GM12891 (cell line): ENCODE measurements around the gene GOLGA6L7.

ENCODE experiments used
- DNase-seq: peaks from one replicate; pipeline ENCODE4 v3.0.0; 2011; ENCODE audit warnings: low spot score; ENCODE audit not compliant: insufficient read length
- FAIRE-seq: peaks from 2 replicates; lab custom pipeline; 2011; peaks lifted over from hg19 to GRCh38; lab: Jason Lieb, UNC
- PAX5 ChIP-seq: IDR thresholded peaks from 2 replicates; pipeline ENCODE4 v1.6.1; 2011; ENCODE audit warnings: low read length, moderate library complexity, mild to moderate bottlenecking; ENCODE audit not compliant: insufficient read depth, severe bottlenecking
- POLR2A ChIP-seq: IDR thresholded peaks from 2 replicates; pipeline ENCODE4 v1.6.1; 2011; ENCODE audit warnings: low read depth, low read length, control low read depth
- POLR2AphosphoS5 ChIP-seq: IDR thresholded peaks from 2 replicates; pipeline ENCODE4 v1.6.1; 2011; ENCODE audit warnings: low read depth, low read length, control low read depth
- POU2F2 ChIP-seq: IDR thresholded peaks from 2 replicates; pipeline ENCODE4 v1.6.1; 2011; ENCODE audit warnings: low read depth, mild to moderate bottlenecking, control low read depth, low read length, moderate library complexity
- SPI1 ChIP-seq: IDR thresholded peaks from 2 replicates; pipeline ENCODE4 v1.6.1; 2011; ENCODE audit warnings: low read depth, low read length, control low read depth
- TAF1 ChIP-seq: IDR thresholded peaks from 2 replicates; pipeline ENCODE4 v1.6.1; 2011; ENCODE audit warnings: low read depth, low read length, control low read depth

GOLGA6L7 gene

GRCh38 chr15:28881600-28881999 is 33.2 kb upstream of the GOLGA6L7 start:
- DNase-seq (no peak), FAIRE-seq (no peak)
- TF ChIP-seq POU2F2 (no peak), PAX5 (no peak), POLR2A (no peak), POLR2AphosphoS5 (no peak), TAF1 (no peak), SPI1 (no peak)

- FAIRE-seq (no peak), DNase-seq (no peak)
- no peak for TF ChIP-seq POU2F2
Measured at GRCh38 chr15:28881170-28881569, 32.7 kb upstream of the GOLGA6L7 start.

- FAIRE-seq (no peak), DNase-seq (no peak)
- TF ChIP-seq POLR2A, result no peak
- TF ChIP-seq POU2F2, result no peak
- no peak for TF ChIP-seq PAX5
- TF ChIP-seq POLR2AphosphoS5, result no peak
- TF ChIP-seq TAF1, result no peak
- TF ChIP-seq SPI1, result no peak
Measured at GRCh38 chr15:28880680-28881079, 32.2 kb upstream of the GOLGA6L7 start.

DNA sequence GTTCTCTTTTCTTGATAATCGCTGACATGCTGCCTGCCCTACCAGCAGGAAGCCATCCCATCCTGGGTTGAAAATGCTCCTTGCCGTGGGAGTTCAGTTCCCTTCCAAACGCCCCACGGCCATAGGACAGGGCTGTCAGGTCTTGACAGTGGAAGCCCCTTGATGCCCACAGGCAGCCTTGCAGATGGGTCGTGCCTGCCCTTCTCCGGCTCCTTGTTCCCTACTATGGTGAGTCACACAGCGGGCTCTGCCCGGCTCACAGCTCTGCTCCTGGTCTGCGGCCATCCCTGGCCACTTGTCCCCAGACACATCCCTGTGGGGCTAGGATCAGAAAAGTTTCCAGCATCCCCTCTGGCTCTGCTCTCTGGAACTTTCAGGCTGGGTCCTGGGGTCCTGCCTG is 31.1 kb upstream of the GOLGA6L7 start:
- no peak for FAIRE-seq
- no peak for DNase-seq
- TF ChIP-seq SPI1 (no peak), PAX5 (no peak), POU2F2 (no peak), POLR2AphosphoS5 (no peak), POLR2A (no peak), TAF1 (no peak)

GRCh38 chr15:28878209-28878608 is 29.8 kb upstream of the GOLGA6L7 start:
- no peak for DNase-seq
- no peak for FAIRE-seq
- no peak for TF ChIP-seq SPI1
- no peak for TF ChIP-seq POLR2A
- no peak for TF ChIP-seq POU2F2
- no peak for TF ChIP-seq TAF1
- TF ChIP-seq POLR2AphosphoS5, result no peak

DNA sequence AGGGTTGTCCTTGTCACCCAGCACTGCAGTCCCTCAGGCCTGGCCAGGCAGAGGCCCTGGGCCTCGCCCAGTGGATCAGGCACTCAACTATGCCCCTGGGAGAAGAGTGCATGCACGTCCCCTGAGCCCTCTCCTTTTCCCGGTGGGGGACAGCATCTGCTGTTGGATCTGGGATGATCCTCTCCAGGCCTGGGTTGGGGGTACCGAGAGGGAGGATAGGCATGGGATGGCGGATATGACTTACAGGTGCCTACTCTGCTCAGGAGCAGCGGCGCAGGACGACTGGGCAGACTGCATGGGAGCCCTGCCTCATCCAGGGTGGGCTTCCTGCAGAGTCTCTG is 28.4 kb upstream of the GOLGA6L7 start:
- FAIRE-seq (no peak), DNase-seq (no peak)
- no peak for TF ChIP-seq TAF1
- TF ChIP-seq POU2F2, result no peak
- TF ChIP-seq POLR2A, result no peak
- TF ChIP-seq PAX5, result no peak
- TF ChIP-seq SPI1, result no peak
- no peak for TF ChIP-seq POLR2AphosphoS5

- DNase-seq (no peak), FAIRE-seq (no peak)
- TF ChIP-seq POLR2AphosphoS5 (no peak), TAF1 (no peak), POLR2A (no peak), PAX5 (no peak)
Measured at GRCh38 chr15:28876131-28876844, 27.8 kb upstream of the GOLGA6L7 start.

- FAIRE-seq, result no peak
- DNase-seq, result no peak
- TF ChIP-seq SPI1 (no peak), TAF1 (no peak), POLR2AphosphoS5 (no peak), POU2F2 (no peak), PAX5 (no peak), POLR2A (no peak)
Measured at GRCh38 chr15:28875461-28876000, 27.1 kb upstream of the GOLGA6L7 start.

GRCh38 chr15:28873585-28874190 is 25.2 kb upstream of the GOLGA6L7 start:
- DNase-seq (no peak), FAIRE-seq (no peak)
- TF ChIP-seq POLR2A (no peak), POU2F2 (no peak), POLR2AphosphoS5 (no peak), TAF1 (no peak), PAX5 (no peak), SPI1 (no peak)

GRCh38 chr15:28873006-28873405 is 24.6 kb upstream of the GOLGA6L7 start:
- FAIRE-seq, result no peak
- DNase-seq, result no peak
- TF ChIP-seq PAX5, result no peak
- no peak for TF ChIP-seq POLR2A
- TF ChIP-seq TAF1, result no peak
- TF ChIP-seq POU2F2, result no peak
- TF ChIP-seq SPI1, result no peak
- TF ChIP-seq POLR2AphosphoS5, result no peak
